A204.1 (cell line): ENCODE data around the gene FABP3.

ENCODE experiments used
- FAIRE-seq: peaks from 2 replicates; lab custom pipeline; 2012; peaks lifted over from hg19 to GRCh38; lab: Jason Lieb, UNC

FABP3 gene

DNA sequence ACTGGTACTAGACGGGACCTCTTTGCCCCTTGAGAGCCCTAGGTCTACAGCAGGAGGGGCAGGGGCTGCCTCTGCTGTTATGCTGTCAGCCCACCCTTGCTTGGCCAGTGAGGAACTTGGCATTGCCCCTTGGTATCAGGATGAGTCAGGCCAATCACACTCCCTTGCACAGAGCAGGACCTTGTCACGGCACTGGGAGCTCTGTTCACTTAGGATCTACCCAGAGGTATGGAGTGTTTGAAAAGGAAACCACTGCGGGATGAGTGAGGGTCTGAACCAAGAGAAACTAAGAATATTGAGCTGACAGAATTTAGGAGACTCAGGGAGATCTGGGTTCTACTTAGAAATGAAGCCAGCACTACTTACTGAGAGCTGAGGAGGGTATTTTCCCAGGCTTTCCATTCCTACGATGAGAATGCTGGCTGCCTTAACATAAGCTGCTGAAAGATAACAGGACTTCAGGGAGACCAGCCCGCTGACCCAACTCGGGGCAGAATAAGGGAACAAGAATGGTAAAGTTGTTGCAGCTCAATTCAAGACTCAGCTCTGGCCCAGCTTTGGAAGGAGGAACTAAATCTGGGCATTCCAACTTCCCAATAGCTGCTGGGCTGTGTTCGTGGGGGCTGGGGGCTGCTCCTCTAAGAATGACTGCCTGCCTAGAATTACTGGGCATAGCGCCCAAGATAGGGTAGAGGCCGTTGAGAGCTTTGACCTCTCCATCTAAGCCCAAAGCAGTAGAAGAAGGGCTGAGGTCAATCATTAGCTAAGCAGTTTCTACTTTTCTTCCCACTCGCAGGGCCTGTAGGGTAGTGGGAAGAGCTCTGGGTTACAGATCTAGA is 1.5 kb downstream of the FABP3 start:
- no peak for FAIRE-seq

DNA sequence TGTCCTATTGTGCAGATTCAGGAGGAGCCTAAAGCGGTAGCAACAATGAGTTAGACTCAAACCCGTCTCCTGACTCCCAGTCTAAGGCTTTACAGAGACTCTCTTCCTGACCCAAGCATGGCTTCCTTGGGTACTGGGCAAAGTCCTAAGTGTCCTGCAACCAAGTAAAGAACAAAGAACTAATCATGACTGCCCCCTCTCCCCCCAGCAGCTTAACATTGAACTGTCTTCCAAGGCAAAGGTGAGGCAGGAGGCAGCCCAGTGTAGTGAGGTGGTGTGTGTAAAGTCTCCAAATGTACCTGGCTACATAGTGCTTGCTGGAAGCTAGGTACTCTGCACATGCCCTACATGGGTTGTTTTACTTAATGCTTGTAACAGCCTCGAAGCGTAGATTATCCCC is 2.3 kb downstream of the FABP3 start:
- no peak for FAIRE-seq

GRCh38 chr1:31370021-31370420 is 2.9 kb downstream of the FABP3 start:
- no peak for FAIRE-seq

DNA sequence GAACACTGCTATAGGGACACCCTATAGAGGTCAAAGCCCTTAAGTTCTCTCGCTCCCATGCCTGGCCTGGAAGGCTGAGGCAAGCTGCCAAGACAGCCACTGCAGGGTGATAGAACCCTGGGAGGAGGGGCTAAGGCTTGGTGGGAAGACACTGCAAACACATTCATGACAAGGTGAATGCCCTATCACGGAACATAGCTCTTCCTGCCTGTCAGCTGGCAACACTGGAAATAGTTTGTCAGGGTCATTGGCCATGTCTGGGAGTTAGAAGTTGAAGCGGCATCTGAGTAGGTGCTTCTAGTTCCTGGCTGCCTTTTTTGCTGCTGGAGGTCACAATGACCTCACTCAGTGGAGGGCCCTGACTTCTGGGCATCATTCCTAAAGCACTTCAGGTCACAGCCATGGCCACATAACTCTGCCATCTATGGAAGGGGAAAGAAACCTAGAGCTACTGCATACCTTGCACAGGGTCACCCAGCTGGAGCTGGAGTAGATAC is 4.2 kb downstream of the FABP3 start:
- no peak for FAIRE-seq

DNA sequence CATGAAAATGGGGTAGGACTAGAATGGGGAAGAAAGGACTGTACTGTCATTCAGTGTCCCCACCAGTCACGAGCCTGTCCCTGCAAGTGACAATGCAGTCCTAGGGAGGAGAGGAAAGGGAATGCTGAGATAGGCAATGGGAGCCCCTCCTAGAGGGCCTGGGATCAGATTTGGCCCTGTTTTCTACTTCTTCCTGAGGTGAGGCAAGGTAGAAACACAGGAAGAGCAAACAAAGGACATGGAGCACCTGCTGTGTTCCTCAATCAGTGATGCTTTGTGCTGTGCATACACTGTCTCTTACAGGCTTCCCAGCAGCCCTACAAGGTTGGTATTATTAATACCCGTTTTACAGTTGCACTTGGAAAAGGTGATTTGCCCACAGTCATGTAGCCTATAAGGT is 6.1 kb downstream of the FABP3 start:
- no peak for FAIRE-seq

DNA sequence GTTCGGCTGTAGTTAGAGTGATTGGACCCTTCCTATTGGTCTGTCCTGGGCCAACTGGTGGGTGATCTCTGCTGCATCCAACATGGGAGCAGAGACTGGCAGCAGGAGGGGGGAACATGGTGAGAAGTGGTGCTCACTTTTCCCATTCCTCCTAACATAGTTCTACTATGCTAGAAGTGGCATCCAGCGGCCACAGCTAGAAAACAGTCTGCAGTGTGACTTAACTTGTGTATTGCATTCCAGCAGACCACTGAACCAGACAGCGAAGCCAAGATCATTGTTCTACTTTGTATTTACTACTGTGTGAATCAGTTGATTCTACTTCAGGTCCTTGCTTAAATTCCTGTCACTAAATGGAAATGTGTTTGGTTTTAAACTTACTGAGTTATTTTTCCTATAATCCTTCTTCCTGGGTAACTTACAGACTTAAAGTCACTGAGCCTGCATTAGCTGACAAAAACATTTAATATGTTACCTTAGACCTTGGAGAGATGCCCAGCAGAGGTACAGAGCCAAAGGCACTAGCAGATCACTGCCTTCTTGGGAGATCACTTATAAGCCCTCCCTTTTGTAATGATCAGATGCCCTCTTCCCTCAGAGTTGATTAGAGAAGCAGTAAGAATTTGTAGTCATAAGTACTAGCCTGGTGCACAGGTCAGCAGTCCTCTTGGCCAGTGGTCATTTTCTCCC is 8.2 kb downstream of the FABP3 start:
- FAIRE-seq = no peak

DNA sequence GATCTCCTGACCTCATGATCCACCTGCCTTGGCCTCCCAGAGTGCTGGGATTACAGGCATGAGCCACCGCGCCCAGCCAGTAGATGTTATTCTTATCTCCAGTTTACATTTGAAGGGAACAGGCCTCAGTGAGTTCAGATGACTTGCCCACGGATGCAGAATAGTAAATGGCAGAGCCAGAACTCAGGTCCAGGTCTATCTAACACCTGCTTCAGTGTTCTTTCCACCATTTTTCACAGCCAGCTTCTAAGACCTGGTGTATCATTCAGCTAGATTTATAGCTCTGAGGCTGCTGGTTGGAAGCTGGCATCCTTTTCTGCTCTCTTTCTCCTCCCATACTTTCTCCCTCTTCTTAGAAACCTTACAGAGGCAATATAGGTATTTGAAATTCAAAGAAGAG is 10.8 kb downstream of the FABP3 start:
- FAIRE-seq = no peak

GRCh38 chr1:31361607-31362006 is 11.3 kb downstream of the FABP3 start:
- no peak for FAIRE-seq

GRCh38 chr1:31356427-31356826 is 16.4 kb downstream of the FABP3 start:
- FAIRE-seq = no peak

DNA sequence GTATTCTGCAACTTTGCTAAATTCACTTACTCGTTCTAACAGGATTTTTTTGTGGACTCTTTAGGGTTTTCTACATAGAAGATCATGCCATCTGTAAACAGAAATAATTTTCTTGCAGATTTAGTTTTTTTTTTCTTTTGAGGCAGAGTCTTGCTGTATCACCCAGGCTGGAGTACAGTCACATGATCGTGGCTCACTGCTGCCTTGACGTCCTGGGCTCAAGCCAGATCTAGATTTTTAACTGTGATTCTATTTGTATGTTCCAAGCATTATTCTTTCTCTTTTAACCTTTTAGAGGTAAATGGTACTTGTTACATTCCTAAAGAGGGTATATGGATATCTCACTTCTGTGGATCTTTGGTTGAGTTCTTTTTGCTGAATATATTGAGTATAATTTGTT is 18.6 kb downstream of the FABP3 start:
- FAIRE-seq = no peak

DNA sequence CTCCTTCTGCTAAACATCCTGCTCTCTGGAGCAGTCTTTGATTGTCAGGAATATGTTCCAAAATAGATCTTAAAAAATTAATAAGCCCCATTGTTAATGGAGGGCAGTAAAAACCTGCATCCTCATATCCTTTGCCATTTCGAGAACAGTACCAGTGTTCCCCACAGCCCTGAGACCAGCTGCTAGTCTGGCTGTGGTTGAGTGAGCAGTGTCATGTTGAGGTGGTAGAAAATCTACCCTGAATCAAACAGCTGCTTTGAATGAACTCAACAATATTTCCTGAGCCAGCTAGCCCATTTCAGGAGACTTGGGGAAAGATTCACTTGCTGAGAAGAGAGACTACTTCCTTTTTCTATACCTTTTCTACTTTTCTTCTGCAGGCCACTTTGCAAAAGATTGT is 24.4 kb downstream of the FABP3 start:
- no peak for FAIRE-seq

GRCh38 chr1:31346785-31347184 is 26.1 kb downstream of the FABP3 start:
- no peak for FAIRE-seq

DNA sequence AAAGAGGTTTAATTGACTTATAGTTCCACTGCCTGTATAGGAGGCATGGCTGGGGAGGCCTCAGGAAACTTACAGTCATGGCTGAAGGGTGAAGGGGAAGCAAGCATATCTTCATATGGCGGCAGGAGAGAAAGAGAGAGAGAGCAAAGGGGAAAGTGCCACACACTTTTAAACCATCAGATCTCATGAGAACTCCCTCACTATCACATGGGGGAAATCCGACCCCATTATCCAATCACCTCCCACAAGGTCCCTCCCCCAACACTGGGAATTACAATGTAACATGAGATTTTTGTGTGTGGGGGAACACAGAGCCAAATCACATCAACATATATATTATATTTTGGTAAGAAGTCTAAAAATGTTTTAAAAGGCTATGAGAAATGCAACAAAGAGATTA is 27.2 kb downstream of the FABP3 start:
- FAIRE-seq = no peak

GRCh38 chr1:31344503-31344902 is 28.4 kb downstream of the FABP3 start:
- no peak for FAIRE-seq

GRCh38 chr1:31336687-31337467 is 36.0 kb downstream of the FABP3 start:
- FAIRE-seq = no peak

GRCh38 chr1:31335007-31335406 is 37.9 kb downstream of the FABP3 start:
- peak; percentile 96 for FAIRE-seq

DNA sequence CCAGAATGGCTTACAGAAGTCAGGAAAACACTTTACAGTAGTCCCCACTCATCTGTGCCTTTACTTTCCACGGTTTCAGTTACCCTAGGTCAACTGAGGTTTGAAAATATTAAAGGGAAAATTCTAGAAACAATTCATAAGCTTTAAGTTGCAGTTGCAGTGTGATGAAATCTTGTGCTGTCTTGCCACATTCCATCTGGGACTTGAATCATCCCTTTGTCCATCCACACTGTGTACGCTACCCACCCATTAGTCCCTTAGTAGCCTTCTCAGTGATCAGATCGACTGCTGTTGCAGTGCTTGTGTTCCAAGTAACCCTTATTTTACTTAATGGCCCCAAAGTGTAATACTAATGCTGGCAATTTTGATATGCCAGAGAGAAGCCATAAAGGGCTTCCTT is 45.5 kb downstream of the FABP3 start:
- FAIRE-seq = no peak

DNA sequence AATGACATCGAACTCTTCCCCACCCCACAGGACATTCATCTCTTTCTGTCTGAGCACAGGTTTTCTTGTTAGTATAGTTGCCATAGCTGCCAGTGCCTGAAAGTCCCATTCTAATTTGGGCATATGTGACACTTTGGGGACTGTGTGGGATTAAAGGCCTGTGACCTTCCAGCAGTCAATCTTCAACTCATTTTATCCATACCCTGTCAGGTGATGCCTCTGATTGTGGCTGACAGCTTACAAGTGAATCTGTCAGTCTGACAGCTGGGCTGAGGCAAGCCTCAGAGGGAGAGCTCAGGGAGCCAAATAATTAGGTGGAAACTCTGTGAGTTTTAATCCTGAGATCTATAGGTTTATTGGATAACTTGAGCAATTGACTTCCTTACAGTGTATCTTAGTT is 46.4 kb downstream of the FABP3 start:
- FAIRE-seq = no peak

- FAIRE-seq = no peak
These were observed 47.9 kb downstream of the FABP3 start for GRCh38 chr1:31324992-31325391.

DNA sequence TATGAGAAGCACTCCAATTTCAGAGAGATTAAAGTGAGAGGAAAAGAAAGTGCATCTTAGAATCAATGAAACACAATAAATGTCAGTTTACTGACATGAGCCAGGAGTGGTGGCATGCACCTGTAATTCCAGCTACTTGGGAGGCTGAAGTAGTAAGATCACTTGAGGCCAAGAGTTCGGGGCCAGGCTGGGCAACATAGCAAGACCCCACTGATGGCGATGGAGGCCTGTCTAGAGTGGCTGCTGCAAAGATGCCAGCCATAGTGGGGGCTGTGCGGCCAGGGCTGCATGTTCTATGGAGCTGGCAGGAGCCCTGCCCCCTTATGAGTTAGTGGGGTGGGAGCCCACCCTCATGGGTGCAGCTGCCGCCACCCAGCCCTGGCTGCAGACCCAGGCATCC is 48.8 kb downstream of the FABP3 start:
- FAIRE-seq = no peak

- no peak for FAIRE-seq
These were observed 54.7 kb downstream of the FABP3 start for GRCh38 chr1:31318146-31318545.

GRCh38 chr1:31315902-31316301 is 57.0 kb downstream of the FABP3 start:
- FAIRE-seq = no peak
